ENCODE data around the gene TMEM150A. TPM values are rescaled to one million over a fixed set of nuclear protein-coding genes. Genes with fewer than 3 reads are reported as not detected.
"Not testable (repeated sequence)": the region's sequence is repeated elsewhere in the genome, so short reads cannot be mapped to it uniquely, and the experiment has no call there.

Gene TMEM150A
- total and polyA plus RNA-seq, 10 donors = 9.4 to 18.8 (median 11.3) TPM

- no peak for DNase-seq
- peaks cover 0 to 50% (median 17%) of the 10 kb centered on the region in 6 donors for H3K36me3 ChIP-seq
- H3K4me3 ChIP-seq = no peak overlapping the region
These were observed 3.6 kb upstream of the TMEM150A start for GRCh38 chr2:85606116-85606455.

DNA sequence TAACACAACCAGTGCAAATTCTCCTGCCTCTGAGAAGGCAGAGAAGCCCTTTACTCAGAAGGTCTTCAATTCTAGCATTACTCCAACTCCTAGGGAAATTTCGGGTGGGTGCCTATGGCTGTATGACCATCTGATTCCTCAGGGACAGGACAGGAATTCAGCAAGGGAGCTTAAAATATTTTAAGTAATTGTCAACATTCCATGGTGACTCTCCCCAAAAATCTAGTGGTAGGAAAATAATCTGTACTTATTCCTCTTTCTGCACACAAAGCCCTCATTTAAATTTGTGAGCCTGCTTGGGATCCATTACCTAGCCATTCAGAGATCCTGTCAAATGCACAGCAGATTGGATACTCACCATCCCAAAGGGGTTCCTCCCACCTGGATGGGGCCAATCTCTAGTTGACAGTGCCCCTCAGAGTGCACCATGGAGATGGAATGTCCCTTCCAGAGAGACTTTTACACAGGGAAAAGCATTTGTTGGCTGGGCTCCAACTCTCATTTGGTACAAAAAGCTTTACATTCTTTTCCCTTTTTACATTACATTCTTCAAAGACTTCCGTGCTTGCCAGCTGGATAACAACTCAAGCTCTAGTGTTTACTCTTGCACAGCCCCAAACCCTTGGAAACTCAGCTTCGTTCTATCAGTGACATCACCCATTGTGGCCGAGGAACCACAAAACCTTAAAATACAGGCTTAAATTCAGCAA is 3.1 kb upstream of the TMEM150A start:
- intact Hi-C loops (cut with DNase I; ENCODE audit: low total_unique reads) = no loop called here
- no peak for TF ChIP-seq POLR2A (IDR thresholded peaks at IDR 0.05)
- no peak for TF ChIP-seq POLR2AphosphoS5 (IDR thresholded peaks at IDR 0.05)
- TF ChIP-seq CTCF (IDR thresholded peaks at IDR 0.05 in 8 of 11, conservative IDR thresholded peaks at IDR 0.05 in 3 of 11) = no peak
- H3K4me3 ChIP-seq = no peak overlapping the region
- H3K4me1 ChIP-seq = peaks cover 26 to 95% (median 68%) of the 10 kb centered on the region in 6 donors
- H3K9me3 ChIP-seq = no peaks in the 10 kb centered on the region
- H3K36me3 ChIP-seq = peaks cover 0 to 54% (median 17%) of the 10 kb centered on the region in 6 donors
- no peaks in the 10 kb centered on the region for H3K27me3 ChIP-seq (replicated peaks in 1 of 7)
- 75 to 93% (median 84%) methylated on average over 4 of the region's 4 CpGs for WGBS, 5 donors
- peak overlapping the region in 4 of 8 donors; percentile 6 to 54 (median 42) for H3K27ac ChIP-seq
- DNase-seq = no peak

More at GRCh38 chr2:85606116-85606455, 3.6 kb upstream of the TMEM150A start:
- intact Hi-C loops (cut with DNase I; ENCODE audit: low total_unique reads) = no loop called here
- no peaks in the 10 kb centered on the region for H3K27me3 ChIP-seq (replicated peaks in 1 of 7)
- peaks cover 30 to 96% (median 68%) of the 10 kb centered on the region in 6 donors for H3K4me1 ChIP-seq
- H3K27ac ChIP-seq = peak overlapping the region in 4 of 8 donors; percentile 26 to 54 (median 42)
- WGBS, 5 donors = 77 to 92% (median 86%) methylated on average over 7 of the region's 7 CpGs
- TF ChIP-seq POLR2AphosphoS5 (IDR thresholded peaks at IDR 0.05) (no peak), POLR2A (IDR thresholded peaks at IDR 0.05) (no peak), CTCF (IDR thresholded peaks at IDR 0.05 in 8 of 11, conservative IDR thresholded peaks at IDR 0.05 in 3 of 11) (no peak)
- H3K9me3 ChIP-seq = no peaks in the 10 kb centered on the region

GRCh38 chr2:85604568-85605339 is 2.3 kb upstream of the TMEM150A start:
- no peak overlapping the region for H3K4me3 ChIP-seq
- peaks cover 0 to 55% (median 17%) of the 10 kb centered on the region in 6 donors for H3K36me3 ChIP-seq
- H3K27me3 ChIP-seq (replicated peaks in 1 of 7) = no peaks in the 10 kb centered on the region
- TF ChIP-seq POLR2AphosphoS5 (IDR thresholded peaks at IDR 0.05) (no peak), POLR2A (IDR thresholded peaks at IDR 0.05) (no peak), CTCF (IDR thresholded peaks at IDR 0.05 in 8 of 11, conservative IDR thresholded peaks at IDR 0.05 in 3 of 11) (no peak)
- no peak for DNase-seq
- peaks cover 22 to 93% (median 62%) of the 10 kb centered on the region in 6 donors for H3K4me1 ChIP-seq
- WGBS, 5 donors = 73 to 80% (median 75%) methylated on average over 6 of the region's 6 CpGs
- no peaks in the 10 kb centered on the region for H3K9me3 ChIP-seq
- peak overlapping the region in 4 of 8 donors; percentile 6 to 52 (median 42) for H3K27ac ChIP-seq
- intact Hi-C loops (cut with DNase I; ENCODE audit: low total_unique reads) = no loop called here

DNA sequence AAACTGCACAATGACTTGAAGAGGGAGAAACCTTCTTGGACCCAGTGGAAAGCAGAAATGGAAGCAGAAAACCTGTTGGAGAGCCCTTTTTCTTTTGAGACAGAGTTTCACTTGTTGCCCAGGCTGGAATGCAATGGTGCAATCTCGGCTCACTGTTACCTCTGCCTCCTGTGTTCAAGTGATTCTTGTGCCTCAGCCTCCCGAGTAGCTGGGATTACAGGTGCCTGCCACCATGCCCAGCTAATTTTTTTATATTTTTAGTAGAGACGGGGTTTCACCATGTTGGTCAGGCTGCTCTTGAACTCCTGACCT is 1.6 kb upstream of the TMEM150A start:
- intact Hi-C loops (cut with DNase I; ENCODE audit: low total_unique reads); H3K9me3 ChIP-seq; H3K27me3 ChIP-seq (replicated peaks in 1 of 7); DNase-seq: not testable (repeated sequence)
- 79 to 89% (median 82%) methylated on average over 3 of the region's 3 CpGs for WGBS, 5 donors
- H3K36me3 ChIP-seq = peaks cover 0 to 55% (median 16%) of the 10 kb centered on the region in 6 donors
- H3K4me1 ChIP-seq = peaks cover 22 to 93% (median 62%) of the 10 kb centered on the region in 6 donors
- peak overlapping the region in 2 of 8 donors; percentile 74 to 77 for H3K4me3 ChIP-seq
- H3K27ac ChIP-seq = peak overlapping the region in 1 of 8 donors; percentile 35

Measured in spleen (tissue), 11 donors.